SKM-1 (cell line): ENCODE measurements around the gene ZNF593.

Source experiments
- DNase-seq: peaks from one replicate; lab custom pipeline; 2025; ENCODE audit not compliant: unreplicated experiment; lab: John Stamatoyannopoulos, UW

Gene ZNF593

DNA sequence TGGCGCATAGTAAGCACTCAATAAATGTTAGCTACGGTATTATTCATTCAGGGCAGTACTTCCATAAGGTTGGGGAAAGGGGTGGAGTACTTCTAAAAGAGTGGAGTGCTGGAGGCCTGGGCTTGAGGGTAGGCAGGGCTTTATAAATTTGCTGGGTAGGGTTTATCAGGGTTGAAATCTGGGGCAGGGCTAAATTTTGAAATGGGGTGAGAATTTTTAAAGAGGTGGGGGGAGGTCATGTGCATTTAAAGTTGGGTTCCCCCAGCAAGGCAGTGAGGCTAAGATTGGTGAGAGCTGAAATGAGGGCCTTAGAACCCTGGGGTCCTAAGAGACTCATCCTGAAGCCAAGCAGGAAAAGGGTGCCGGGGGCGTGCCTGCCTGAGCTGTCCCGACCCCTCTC is 30.7 kb downstream of the ZNF593 start:
- no peak for DNase-seq

- no peak for DNase-seq
Observed at GRCh38 chr1:26203642-26204318, 34.1 kb downstream of the ZNF593 start.

DNA sequence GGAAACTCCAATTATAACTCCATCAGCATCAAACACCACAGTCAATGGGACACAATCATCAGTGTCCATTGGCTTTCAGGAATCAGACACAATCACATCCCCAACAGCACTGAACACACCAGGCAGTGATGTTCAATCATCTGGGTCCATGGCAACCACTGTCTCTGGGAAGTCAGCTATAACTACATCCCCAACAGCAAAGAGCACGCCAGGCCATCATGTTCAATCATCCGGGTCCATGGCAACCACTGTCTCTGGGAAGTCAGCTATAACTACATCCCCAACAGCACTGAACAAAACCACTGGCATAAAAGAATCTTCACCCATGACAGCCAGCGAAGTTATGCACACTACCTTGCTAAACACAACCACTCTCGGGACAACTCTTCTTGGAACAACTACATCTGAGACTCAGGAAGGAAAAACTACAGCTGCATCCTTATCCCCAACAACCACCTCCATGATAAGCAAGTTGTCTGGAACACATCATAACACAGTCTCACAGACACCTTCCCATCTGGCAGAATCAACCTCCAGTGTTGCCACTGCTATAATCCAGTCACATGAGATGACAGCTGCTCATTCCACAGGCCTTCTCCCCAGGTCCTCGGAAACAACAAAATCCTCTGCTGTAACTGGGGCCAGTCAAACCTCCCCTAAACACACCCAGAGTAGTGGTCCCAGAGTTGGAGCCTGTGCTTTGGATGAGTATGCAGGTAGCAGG is 40.6 kb downstream of the ZNF593 start:
- no peak for DNase-seq

DNA sequence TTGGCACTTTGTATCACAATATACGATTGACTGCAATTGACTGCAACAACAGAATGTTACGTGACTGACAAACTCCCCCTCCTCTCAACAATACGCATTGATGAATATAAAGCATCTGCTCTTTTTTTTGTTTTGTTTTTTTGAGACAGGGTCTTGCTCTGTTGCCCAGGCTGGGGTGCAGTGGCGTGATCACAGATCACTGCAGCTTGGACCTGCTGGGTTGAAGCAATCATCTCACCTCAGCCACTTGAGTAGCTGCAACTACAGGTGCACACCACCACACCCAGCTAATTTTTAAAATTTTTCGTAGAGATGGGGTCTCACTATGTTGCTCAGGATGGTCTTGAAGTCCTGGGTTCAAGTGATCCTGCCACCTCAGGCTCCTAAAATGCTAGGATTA is 43.0 kb downstream of the ZNF593 start:
- DNase-seq, result no peak

GRCh38 chr1:26213335-26213905 is 43.7 kb downstream of the ZNF593 start:
- DNase-seq, result no peak

GRCh38 chr1:26215246-26215645 is 45.5 kb downstream of the ZNF593 start:
- no peak for DNase-seq

DNA sequence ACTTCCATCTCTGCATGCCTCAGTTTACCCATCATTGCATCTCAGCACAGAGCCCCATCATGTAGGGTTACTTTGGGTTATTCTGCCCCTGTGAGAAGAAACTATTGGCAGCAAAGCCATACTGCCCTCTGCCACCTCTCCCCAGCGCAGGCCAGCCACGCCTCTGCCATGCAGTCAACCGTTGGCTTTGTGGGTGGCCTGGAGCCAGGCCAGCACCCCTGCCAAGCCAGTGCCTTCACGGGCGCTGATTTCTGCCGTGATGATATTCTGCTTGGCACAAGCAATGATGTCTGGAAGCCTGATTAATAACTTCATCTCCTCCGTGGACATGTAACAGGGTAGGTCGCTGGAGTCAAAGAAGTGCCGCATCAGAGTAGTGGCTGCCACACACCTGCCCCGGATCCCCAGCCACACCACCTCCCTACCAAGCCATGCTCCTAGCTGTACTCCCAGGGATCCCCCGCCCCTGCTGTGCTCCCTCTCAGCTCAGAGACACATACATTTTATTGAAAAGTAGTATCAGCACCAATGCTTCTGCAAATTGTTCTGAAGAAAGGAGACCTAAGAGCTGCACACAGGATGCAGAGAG is 49.3 kb downstream of the ZNF593 start:
- DNase-seq, result no peak
